Nephron progenitor cell (in vitro differentiated cells): ENCODE measurements around the gene ZBTB7B.

Source experiments
- DNase-seq: peaks from one replicate; pipeline ENCODE4 v3.0.0; 2021
- H3K27ac Mint-ChIP-seq: 2 replicates; pipeline ENCODE4 v1.8.0; 2021; ENCODE audit warnings: mild to moderate bottlenecking, moderate library complexity, mixed read lengths
- H3K27me3 Mint-ChIP-seq: 2 replicates; pipeline ENCODE4 v1.8.0; 2021; ENCODE audit warnings: mild to moderate bottlenecking, low read depth, mixed read lengths; ENCODE audit not compliant: poor library complexity
- H3K36me3 Mint-ChIP-seq: 2 replicates; pipeline ENCODE4 v1.8.0; 2021; ENCODE audit warnings: low read depth, mixed read lengths
- H3K4me1 Mint-ChIP-seq: 2 replicates; pipeline ENCODE4 v1.8.0; 2021; ENCODE audit warnings: mixed read lengths
- H3K4me3 Mint-ChIP-seq: 2 replicates; pipeline ENCODE4 v1.8.0; 2021; ENCODE audit warnings: mild to moderate bottlenecking, moderate library complexity, mixed read lengths
- H3K9me3 Mint-ChIP-seq: 2 replicates; pipeline ENCODE4 v1.8.0; 2021; ENCODE audit warnings: mild to moderate bottlenecking, moderate library complexity, mixed read lengths
- TF ChIP-seq, protein P1 (sequence below): fragments of 200-600 bp; sonication (generic); IDR thresholded peaks from 2 replicates; pipeline ENCODE4 v1.5.0; 2021; ENCODE audit warnings: antibody characterized with exemption

ZBTB7B gene

DNA sequence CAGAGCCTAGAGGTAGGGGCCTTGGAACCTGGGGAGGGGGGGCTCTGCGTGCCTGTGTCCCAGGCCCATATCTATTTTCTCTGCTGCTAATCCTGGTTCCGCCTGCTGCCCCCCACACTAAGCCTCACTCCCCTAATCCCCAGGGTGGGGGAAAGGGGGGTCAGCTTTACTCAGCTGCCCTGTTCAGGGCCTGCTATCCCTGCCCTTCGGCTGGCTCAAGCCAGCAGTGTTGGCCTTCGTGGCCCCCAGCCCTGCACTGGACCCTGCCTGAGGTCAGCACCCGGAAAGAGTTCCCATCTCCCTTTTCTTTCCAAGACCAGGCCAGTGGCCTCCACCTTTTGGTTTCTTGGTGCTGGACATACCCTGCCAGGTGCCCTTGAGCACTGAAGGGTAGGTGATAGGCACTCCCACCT, 8.4 kb downstream of the ZBTB7B start:
- no peaks in the 10 kb centered on the region for H3K36me3 Mint-ChIP-seq
- peaks cover 55% of the 10 kb centered on the region for H3K4me1 Mint-ChIP-seq
- no peak overlapping the region for H3K27ac Mint-ChIP-seq
- no peak overlapping the region for H3K4me3 Mint-ChIP-seq
- DNase-seq = no peak
- TF ChIP-seq, protein P1, sequence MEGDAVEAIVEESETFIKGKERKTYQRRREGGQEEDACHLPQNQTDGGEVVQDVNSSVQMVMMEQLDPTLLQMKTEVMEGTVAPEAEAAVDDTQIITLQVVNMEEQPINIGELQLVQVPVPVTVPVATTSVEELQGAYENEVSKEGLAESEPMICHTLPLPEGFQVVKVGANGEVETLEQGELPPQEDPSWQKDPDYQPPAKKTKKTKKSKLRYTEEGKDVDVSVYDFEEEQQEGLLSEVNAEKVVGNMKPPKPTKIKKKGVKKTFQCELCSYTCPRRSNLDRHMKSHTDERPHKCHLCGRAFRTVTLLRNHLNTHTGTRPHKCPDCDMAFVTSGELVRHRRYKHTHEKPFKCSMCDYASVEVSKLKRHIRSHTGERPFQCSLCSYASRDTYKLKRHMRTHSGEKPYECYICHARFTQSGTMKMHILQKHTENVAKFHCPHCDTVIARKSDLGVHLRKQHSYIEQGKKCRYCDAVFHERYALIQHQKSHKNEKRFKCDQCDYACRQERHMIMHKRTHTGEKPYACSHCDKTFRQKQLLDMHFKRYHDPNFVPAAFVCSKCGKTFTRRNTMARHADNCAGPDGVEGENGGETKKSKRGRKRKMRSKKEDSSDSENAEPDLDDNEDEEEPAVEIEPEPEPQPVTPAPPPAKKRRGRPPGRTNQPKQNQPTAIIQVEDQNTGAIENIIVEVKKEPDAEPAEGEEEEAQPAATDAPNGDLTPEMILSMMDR = no peak
- H3K27me3 Mint-ChIP-seq = peaks cover 11% of the 10 kb centered on the region
- H3K9me3 Mint-ChIP-seq = no peaks in the 10 kb centered on the region

DNA sequence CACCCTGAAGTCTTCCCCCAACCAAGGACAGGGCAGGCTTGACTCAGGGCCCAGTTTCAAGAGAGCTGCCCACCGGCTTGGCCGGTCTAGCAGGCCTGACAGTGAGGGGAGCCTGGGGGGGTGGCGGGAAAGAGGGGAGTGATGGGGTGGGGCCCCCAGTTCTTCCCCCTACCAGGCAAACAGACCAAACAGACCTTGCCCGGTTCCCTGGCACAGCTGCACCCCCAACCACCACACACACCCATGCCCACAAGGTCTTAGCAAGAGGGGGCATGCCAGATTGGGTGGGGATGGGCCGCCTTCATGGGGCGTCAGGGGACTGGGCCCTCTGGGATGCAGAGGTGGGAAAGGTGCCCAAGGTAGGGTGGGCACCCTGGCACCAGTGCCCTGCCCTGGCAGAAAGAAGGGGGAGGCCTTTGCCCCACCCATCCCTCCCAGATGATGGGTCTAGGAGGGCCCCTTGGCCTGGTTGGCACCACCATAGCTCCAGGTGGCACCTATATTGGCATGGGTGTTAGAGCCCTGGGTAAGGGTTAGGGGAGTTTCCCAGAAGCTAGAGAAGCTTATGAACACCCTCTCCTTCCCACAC, 8.9 kb downstream of the ZBTB7B start:
- TF ChIP-seq, protein P1 = no peak
- Mint-ChIP-seq H3K9me3 (no peaks in the 10 kb centered on the region), H3K27me3 (peaks cover 11% of the 10 kb centered on the region), H3K36me3 (no peaks in the 10 kb centered on the region), H3K27ac (no peak overlapping the region), H3K4me1 (peaks cover 52% of the 10 kb centered on the region), H3K4me3 (no peak overlapping the region)
- no peak for DNase-seq

DNA sequence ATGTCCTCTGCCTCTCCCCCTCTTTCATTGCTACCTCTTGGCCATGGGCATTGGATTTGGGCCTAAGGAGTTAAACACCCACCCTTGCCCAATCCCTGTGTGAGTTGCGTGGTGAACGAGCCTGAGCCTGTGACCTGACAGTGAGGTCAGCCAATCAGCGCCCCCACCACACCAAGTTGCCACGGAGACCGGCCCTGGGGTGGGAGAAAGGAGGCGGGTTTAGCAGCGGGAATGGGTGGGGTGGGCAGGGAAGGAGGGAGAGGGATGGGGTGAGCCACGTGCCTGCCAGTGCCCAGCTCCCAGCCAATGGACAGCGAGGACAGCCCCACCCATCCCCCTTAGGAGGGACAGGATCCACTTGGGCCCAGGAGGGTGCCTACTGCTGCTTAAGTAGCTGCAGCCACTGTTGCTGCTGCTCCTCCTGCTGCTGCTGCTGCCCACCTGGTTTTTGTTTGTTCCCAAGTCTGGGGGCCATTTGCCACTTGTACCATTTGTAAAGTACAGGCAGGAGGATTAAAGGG, 9.5 kb downstream of the ZBTB7B start:
- no peak overlapping the region for H3K27ac Mint-ChIP-seq
- H3K4me3 Mint-ChIP-seq = no peak overlapping the region
- TF ChIP-seq, protein P1 = no peak
- peaks cover 51% of the 10 kb centered on the region for H3K4me1 Mint-ChIP-seq
- H3K36me3 Mint-ChIP-seq = no peaks in the 10 kb centered on the region
- no peaks in the 10 kb centered on the region for H3K9me3 Mint-ChIP-seq
- peaks cover 11% of the 10 kb centered on the region for H3K27me3 Mint-ChIP-seq
- DNase-seq = peak; percentile 57

DNA sequence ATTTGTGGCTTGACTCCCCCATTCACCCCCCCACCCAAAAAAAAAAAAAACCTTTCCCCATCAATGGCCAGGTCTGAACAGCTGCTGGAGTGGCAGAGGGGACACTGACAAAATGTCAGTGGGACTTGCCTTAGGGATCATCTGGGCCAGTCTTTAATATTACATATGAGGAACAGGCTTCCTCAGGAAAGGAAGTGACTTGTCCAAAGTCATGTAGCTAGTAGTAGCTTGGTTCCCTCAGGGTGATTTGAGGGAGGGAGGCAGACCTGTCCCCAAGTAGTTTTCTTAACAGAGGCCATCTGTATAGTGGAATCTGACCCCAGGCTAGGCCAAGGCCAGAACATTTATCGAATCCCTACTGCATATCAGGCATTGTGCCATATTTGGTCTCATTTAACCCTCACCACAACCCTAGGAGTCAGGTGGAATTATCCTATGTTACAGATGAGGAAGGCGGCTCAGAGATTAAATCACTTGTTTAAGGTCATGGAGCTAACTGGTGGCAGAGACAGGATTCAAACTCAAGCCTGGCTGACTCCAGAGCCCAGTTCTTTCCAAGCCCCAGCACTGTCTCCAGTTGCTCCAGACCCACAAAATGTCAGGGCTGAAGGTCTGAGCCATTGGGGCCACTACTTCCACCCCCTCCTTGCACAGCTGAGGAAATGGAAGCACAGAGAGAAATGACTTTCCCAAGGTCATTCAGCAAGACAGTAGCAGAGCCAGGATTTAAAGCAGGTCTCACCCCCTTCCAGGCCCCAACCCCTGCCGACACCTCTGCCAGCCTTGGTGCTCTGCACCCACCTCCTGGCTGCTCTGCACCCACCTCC, 10.4 kb downstream of the ZBTB7B start:
- H3K4me1 Mint-ChIP-seq = peaks cover 55% of the 10 kb centered on the region
- H3K27ac Mint-ChIP-seq = no peak overlapping the region
- TF ChIP-seq, protein P1 = no peak
- DNase-seq = no peak
- H3K9me3 Mint-ChIP-seq = no peaks in the 10 kb centered on the region
- no peaks in the 10 kb centered on the region for H3K36me3 Mint-ChIP-seq
- H3K27me3 Mint-ChIP-seq = peaks cover 11% of the 10 kb centered on the region
- H3K4me3 Mint-ChIP-seq = no peak overlapping the region

DNA sequence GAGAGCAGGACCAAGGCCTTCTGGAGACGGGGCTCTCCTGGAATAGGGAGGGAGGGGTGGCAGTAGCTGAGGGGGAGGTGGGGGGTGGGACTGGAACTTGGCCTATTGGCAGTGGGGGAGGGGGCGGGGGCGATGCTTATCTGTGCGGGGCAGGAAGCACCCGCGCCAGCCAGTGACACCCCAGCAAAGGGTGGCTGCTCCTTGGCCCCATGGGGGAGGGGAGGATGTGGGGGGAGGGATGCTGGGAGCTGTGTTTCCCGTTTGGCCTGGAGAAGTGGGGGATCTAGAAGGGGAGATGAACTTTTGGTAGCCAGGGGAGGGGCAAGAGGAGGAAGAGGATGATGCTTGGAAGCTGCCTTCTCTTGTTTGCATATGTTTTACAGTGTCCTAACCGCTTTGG, 11.0 kb downstream of the ZBTB7B start:
- H3K27ac Mint-ChIP-seq = no peak overlapping the region
- peaks cover 59% of the 10 kb centered on the region for H3K4me1 Mint-ChIP-seq
- H3K4me3 Mint-ChIP-seq = no peak overlapping the region
- peaks cover 11% of the 10 kb centered on the region for H3K27me3 Mint-ChIP-seq
- TF ChIP-seq, protein P1 = no peak
- no peaks in the 10 kb centered on the region for H3K36me3 Mint-ChIP-seq
- H3K9me3 Mint-ChIP-seq = no peaks in the 10 kb centered on the region
- no peak for DNase-seq
